GM23248 (cell line): ENCODE measurements around the gene LHX3. TPM values are rescaled to one million over a fixed set of nuclear protein-coding genes. Genes with fewer than 3 reads are reported as not detected.

Experiments
- DNase-seq: peaks from one replicate; pipeline ENCODE4 v3.0.0-alpha.2; 2015
- H2AFZ ChIP-seq: fragments of 200-600 bp; sonication (generic); 2 replicates; pipeline ENCODE4 v1.6.1; 2016; ENCODE audit warnings: antibody characterized with exemption
- H3F3A ChIP-seq: fragments of 200-600 bp; sonication (generic); 2 replicates; pipeline ENCODE4 v1.6.1; 2016; ENCODE audit warnings: mild to moderate bottlenecking, antibody characterized with exemption, mixed run types; ENCODE audit not compliant: insufficient read depth
- H3K27ac ChIP-seq: fragments of 200-600 bp; sonication (generic); 2 replicates; pipeline ENCODE4 v1.5.1; 2016; ENCODE audit warnings: mild to moderate bottlenecking
- H3K27me3 ChIP-seq: fragments of 200-600 bp; sonication (generic); replicated peaks from 2 replicates; pipeline ENCODE4 v1.6.1; 2016; ENCODE audit warnings: mild to moderate bottlenecking; ENCODE audit not compliant: insufficient read depth
- H3K36me3 ChIP-seq: fragments of 200-600 bp; sonication (generic); 2 replicates; pipeline ENCODE4 v1.6.1; 2016; ENCODE audit warnings: low read depth, mild to moderate bottlenecking
- H3K4me1 ChIP-seq: fragments of 200-600 bp; sonication (generic); 2 replicates; pipeline ENCODE4 v1.6.1; 2016; ENCODE audit warnings: mild to moderate bottlenecking; ENCODE audit not compliant: insufficient read depth
- H3K4me2 ChIP-seq: fragments of 200-600 bp; sonication (generic); one replicate; pipeline ENCODE4 v1.6.1; 2016; ENCODE audit warnings: mild to moderate bottlenecking; ENCODE audit not compliant: unreplicated experiment
- H3K4me3 ChIP-seq: fragments of 200-600 bp; sonication (generic); 2 replicates; pipeline ENCODE4 v1.5.1; 2016; ENCODE audit warnings: mild to moderate bottlenecking
- H3K79me2 ChIP-seq: fragments of 200-600 bp; sonication (generic); 2 replicates; pipeline ENCODE4 v1.6.1; 2016; ENCODE audit warnings: mild to moderate bottlenecking; ENCODE audit not compliant: insufficient read depth
- H3K9ac ChIP-seq: fragments of 200-600 bp; sonication (generic); 2 replicates; pipeline ENCODE4 v1.6.1; 2016; ENCODE audit warnings: mild to moderate bottlenecking
- H3K9me2 ChIP-seq: fragments of 200-600 bp; sonication (generic); 2 replicates; pipeline ENCODE4 v1.6.1; 2016; ENCODE audit warnings: mixed run types, mild to moderate bottlenecking, moderate library complexity; ENCODE audit not compliant: insufficient read depth
- H3K9me3 ChIP-seq: fragments of 200-600 bp; sonication (generic); one replicate; pipeline ENCODE4 v1.6.1; 2017; ENCODE audit warnings: low read depth
- H4K20me1 ChIP-seq: fragments of 200-600 bp; sonication (generic); 2 replicates; pipeline ENCODE4 v1.6.0; 2016; ENCODE audit not compliant: insufficient read depth
- EZH2 ChIP-seq: fragments of 200-600 bp; sonication (generic); IDR thresholded peaks from 2 replicates; pipeline ENCODE4 v1.6.1; 2018; ENCODE audit warnings: antibody characterized with exemption, mild to moderate bottlenecking; ENCODE audit not compliant: insufficient read depth, poor library complexity, severe bottlenecking
- EZH2phosphoT487 ChIP-seq: fragments of 200-600 bp; sonication (generic); IDR thresholded peaks from 2 replicates; pipeline ENCODE4 v1.6.1; 2018; ENCODE audit warnings: antibody characterized with exemption, moderate library complexity, mild to moderate bottlenecking, low read depth; ENCODE audit not compliant: insufficient read depth
- WGBS, 2 experiments: methylation state at CpG; one replicate each; pipeline ENCODE4 v1.1.6; 2015 to 2017; ENCODE audit warnings: low lambda C conversion rate in 2 of 2, low coverage in 1 of 2; ENCODE audit errors: missing lambda C conversion rate in 2 of 2; 5-methylcytosine and 5-hydroxymethylcytosine counted together
- in situ Hi-C: fragments of 300-500 bp; cut with MboI; formaldehyde crosslinking; loops from 2 replicates; pipeline ENCODE4 v1.15.0; 2020
- polyA plus RNA-seq: library from polyadenylated mRNA; unstranded; fragments of >200 nt; fragmentation: Nextera tagmentation; extraction: Ambion mirVana; gene quantifications from 2 replicates; pipeline ENCODE4 v1.2.1, GENCODE V29; 2016
- total RNA-seq: library from RNA; depleted of rRNA; stranded (reverse); fragments of >200 nt; shearing (Covaris generic); gene quantifications from 2 replicates; pipeline ENCODE4 v1.2.3, GENCODE V29; 2014

LHX3 gene
- total and polyA plus RNA-seq, 2 experiments from 2014 or later, result not detected

GRCh38 chr9:136153381-136154065 is 51.4 kb downstream of the LHX3 start:
- Histone ChIP-seq H3K27me3 (peaks cover 13% of the 10 kb centered on the region), H3K79me2 (no peaks in the 10 kb centered on the region), H4K20me1 (no peaks in the 10 kb centered on the region), H3F3A (no peaks in the 10 kb centered on the region), H3K9me3 (no peaks in the 10 kb centered on the region), H3K4me2 (no peak overlapping the region), H3K9me2 (no peaks in the 10 kb centered on the region), H3K36me3 (no peaks in the 10 kb centered on the region), H3K27ac (no peak overlapping the region), H3K4me1 (no peaks in the 10 kb centered on the region), H3K9ac (no peak overlapping the region), H2AFZ (no peak overlapping the region), H3K4me3 (no peak overlapping the region)
- no peak for DNase-seq
- 65 to 72% methylated on average over 20 to 24 of the region's 24 CpGs for WGBS, 2 experiments
- TF ChIP-seq EZH2phosphoT487, result no peak
- TF ChIP-seq EZH2, result no peak
- in situ Hi-C loops, result no loop called here

GRCh38 chr9:136152931-136153330 is 52.0 kb downstream of the LHX3 start:
- Histone ChIP-seq H3K9me2 (no peaks in the 10 kb centered on the region), H3K27me3 (peaks cover 7% of the 10 kb centered on the region), H3K4me1 (no peaks in the 10 kb centered on the region), H3K79me2 (no peaks in the 10 kb centered on the region), H3K4me2 (no peak overlapping the region), H3K27ac (no peak overlapping the region), H2AFZ (no peak overlapping the region), H3F3A (no peaks in the 10 kb centered on the region), H3K4me3 (no peak overlapping the region), H3K9me3 (no peaks in the 10 kb centered on the region), H3K36me3 (no peaks in the 10 kb centered on the region), H4K20me1 (no peaks in the 10 kb centered on the region), H3K9ac (no peak overlapping the region)
- 65 to 83% methylated on average over 8 to 12 of the region's 12 CpGs for WGBS, 2 experiments
- no peak for DNase-seq
- no peak for TF ChIP-seq EZH2
- TF ChIP-seq EZH2phosphoT487, result no peak
- in situ Hi-C loops, result no loop called here

- in situ Hi-C loops, result no loop called here
- peaks cover 6% of the 10 kb centered on the region for H3K27me3 ChIP-seq
Observed at GRCh38 chr9:136152543-136152866, 52.4 kb downstream of the LHX3 start.

GRCh38 chr9:136151848-136152542 is 52.9 kb downstream of the LHX3 start:
- no peaks in the 10 kb centered on the region for H4K20me1 ChIP-seq
- H3K4me3 ChIP-seq, result no peak overlapping the region
- H3K9ac ChIP-seq, result no peak overlapping the region
- H3F3A ChIP-seq, result no peaks in the 10 kb centered on the region
- H3K27ac ChIP-seq, result no peak overlapping the region
- H3K4me1 ChIP-seq, result no peaks in the 10 kb centered on the region
- no peak overlapping the region for H3K4me2 ChIP-seq
- peaks cover 6% of the 10 kb centered on the region for H3K27me3 ChIP-seq
- TF ChIP-seq EZH2phosphoT487, result no peak
- TF ChIP-seq EZH2, result no peak
- H3K36me3 ChIP-seq, result no peaks in the 10 kb centered on the region
- in situ Hi-C loops, result no loop called here
- no peaks in the 10 kb centered on the region for H3K9me2 ChIP-seq
- 72 to 73% methylated on average over 18 to 26 of the region's 27 CpGs for WGBS, 2 experiments
- no peaks in the 10 kb centered on the region for H3K9me3 ChIP-seq
- H2AFZ ChIP-seq, result no peak overlapping the region
- no peak for DNase-seq
- H3K79me2 ChIP-seq, result no peaks in the 10 kb centered on the region

More at GRCh38 chr9:136152543-136152866, 52.4 kb downstream of the LHX3 start:
- H3K4me3 ChIP-seq, result no peak overlapping the region
- H3K9me2 ChIP-seq, result no peaks in the 10 kb centered on the region
- no peak overlapping the region for H3K4me2 ChIP-seq
- H3K27ac ChIP-seq, result no peak overlapping the region
- no peak overlapping the region for H2AFZ ChIP-seq
- no peak for TF ChIP-seq EZH2
- no peak for TF ChIP-seq EZH2phosphoT487
- no peaks in the 10 kb centered on the region for H4K20me1 ChIP-seq
- no peaks in the 10 kb centered on the region for H3K9me3 ChIP-seq
- H3K79me2 ChIP-seq, result no peaks in the 10 kb centered on the region
- H3K9ac ChIP-seq, result no peak overlapping the region
- WGBS, 2 experiments, result 67 to 86% methylated on average over 3 to 4 of the region's 4 CpGs
- no peaks in the 10 kb centered on the region for H3K36me3 ChIP-seq
- no peak for DNase-seq
- no peaks in the 10 kb centered on the region for H3K4me1 ChIP-seq
- H3F3A ChIP-seq, result no peaks in the 10 kb centered on the region
